ENCODE data around the gene RHBDL1.
A peak's percentile ranks its signal among the peaks of the same experiment; 100 is the strongest.

Gene RHBDL1

GRCh38 chr16:654034-654433 lies 21.4 kb upstream of the RHBDL1 start:
- peaks cover 0 to 16% (median 8%) of the 10 kb centered on the region in 5 donors for H3K4me1 ChIP-seq (ENCODE audit: control insufficient read depth in 5 of 5, insufficient read depth in 5 of 5, low read length in 5 of 5)
- no peaks in the 10 kb centered on the region for H3K27me3 ChIP-seq (ENCODE audit: control insufficient read depth in 5 of 5, insufficient read depth in 4 of 5, low read length in 5 of 5)
- H3K27ac ChIP-seq (ENCODE audit: low read depth, low read length) = no peak overlapping the region
- no peak overlapping the region for H3K4me3 ChIP-seq (ENCODE audit: low read depth in 1 of 5, low read length in 5 of 5)
- H3K9ac ChIP-seq (ENCODE audit: low read length in 5 of 5) = no peak overlapping the region
- H3K9me3 ChIP-seq (ENCODE audit: control insufficient read depth in 5 of 5, low read length in 5 of 5) = no peaks in the 10 kb centered on the region
- H3K36me3 ChIP-seq (ENCODE audit: control insufficient read depth in 5 of 5, insufficient read depth in 5 of 5, low read length in 5 of 5) = peaks cover 0 to 37% (median 22%) of the 10 kb centered on the region in 5 donors

GRCh38 chr16:657487-657886 lies 18.0 kb upstream of the RHBDL1 start:
- no peak overlapping the region for H3K4me3 ChIP-seq (ENCODE audit: low read depth in 1 of 5, low read length in 5 of 5)
- no peak overlapping the region for H3K27ac ChIP-seq (ENCODE audit: low read depth, low read length)
- peaks cover 0 to 14% (median 12%) of the 10 kb centered on the region in 5 donors for H3K4me1 ChIP-seq (ENCODE audit: control insufficient read depth in 5 of 5, insufficient read depth in 5 of 5, low read length in 5 of 5)
- no peak overlapping the region for H3K9ac ChIP-seq (ENCODE audit: low read length in 5 of 5)
- H3K27me3 ChIP-seq (ENCODE audit: control insufficient read depth in 5 of 5, insufficient read depth in 4 of 5, low read length in 5 of 5) = no peaks in the 10 kb centered on the region
- H3K36me3 ChIP-seq (ENCODE audit: control insufficient read depth in 5 of 5, insufficient read depth in 5 of 5, low read length in 5 of 5) = peaks cover 0 to 37% (median 22%) of the 10 kb centered on the region in 5 donors
- no peaks in the 10 kb centered on the region for H3K9me3 ChIP-seq (ENCODE audit: control insufficient read depth in 5 of 5, low read length in 5 of 5)

- Histone ChIP-seq H3K36me3 (ENCODE audit: control insufficient read depth in 5 of 5, insufficient read depth in 5 of 5, low read length in 5 of 5) (peaks cover 0 to 29% (median 13%) of the 10 kb centered on the region in 5 donors), H3K27ac (ENCODE audit: low read depth, low read length) (no peak overlapping the region), H3K4me3 (ENCODE audit: low read depth in 1 of 5, low read length in 5 of 5) (no peak overlapping the region), H3K9ac (ENCODE audit: low read length in 5 of 5) (no peak overlapping the region), H3K27me3 (ENCODE audit: control insufficient read depth in 5 of 5, insufficient read depth in 4 of 5, low read length in 5 of 5) (no peaks in the 10 kb centered on the region), H3K4me1 (ENCODE audit: control insufficient read depth in 5 of 5, insufficient read depth in 5 of 5, low read length in 5 of 5) (peaks cover 0 to 14% (median 12%) of the 10 kb centered on the region in 5 donors), H3K9me3 (ENCODE audit: control insufficient read depth in 5 of 5, low read length in 5 of 5) (no peaks in the 10 kb centered on the region)
Measured at GRCh38 chr16:658679-659571, 16.5 kb upstream of the RHBDL1 start.

GRCh38 chr16:659618-660017 lies 15.9 kb upstream of the RHBDL1 start:
- no peak overlapping the region for H3K9ac ChIP-seq (ENCODE audit: low read length in 5 of 5)
- peaks cover 0 to 14% (median 12%) of the 10 kb centered on the region in 5 donors for H3K4me1 ChIP-seq (ENCODE audit: control insufficient read depth in 5 of 5, insufficient read depth in 5 of 5, low read length in 5 of 5)
- no peaks in the 10 kb centered on the region for H3K9me3 ChIP-seq (ENCODE audit: control insufficient read depth in 5 of 5, low read length in 5 of 5)
- peaks cover 0 to 27% (median 13%) of the 10 kb centered on the region in 5 donors for H3K36me3 ChIP-seq (ENCODE audit: control insufficient read depth in 5 of 5, insufficient read depth in 5 of 5, low read length in 5 of 5)
- no peaks in the 10 kb centered on the region for H3K27me3 ChIP-seq (ENCODE audit: control insufficient read depth in 5 of 5, insufficient read depth in 4 of 5, low read length in 5 of 5)
- no peak overlapping the region for H3K4me3 ChIP-seq (ENCODE audit: low read depth in 1 of 5, low read length in 5 of 5)
- no peak overlapping the region for H3K27ac ChIP-seq (ENCODE audit: low read depth, low read length)

- no peak overlapping the region for H3K27ac ChIP-seq (ENCODE audit: low read depth, low read length)
- peak overlapping the region in 2 of 5 donors; percentile 45 to 49 for H3K4me3 ChIP-seq (ENCODE audit: low read depth in 1 of 5, low read length in 5 of 5)
- H3K27me3 ChIP-seq (ENCODE audit: control insufficient read depth in 5 of 5, insufficient read depth in 4 of 5, low read length in 5 of 5) = no peaks in the 10 kb centered on the region
- peaks cover 0 to 24% (median 13%) of the 10 kb centered on the region in 5 donors for H3K36me3 ChIP-seq (ENCODE audit: control insufficient read depth in 5 of 5, insufficient read depth in 5 of 5, low read length in 5 of 5)
- no peaks in the 10 kb centered on the region for H3K9me3 ChIP-seq (ENCODE audit: control insufficient read depth in 5 of 5, low read length in 5 of 5)
- no peak overlapping the region for H3K9ac ChIP-seq (ENCODE audit: low read length in 5 of 5)
- H3K4me1 ChIP-seq (ENCODE audit: control insufficient read depth in 5 of 5, insufficient read depth in 5 of 5, low read length in 5 of 5) = peaks cover 0 to 14% (median 12%) of the 10 kb centered on the region in 5 donors
Measured at GRCh38 chr16:660132-660458, 15.4 kb upstream of the RHBDL1 start.

GRCh38 chr16:660459-661183 lies 14.8 kb upstream of the RHBDL1 start:
- H3K27ac ChIP-seq (ENCODE audit: low read depth, low read length) = no peak overlapping the region
- no peaks in the 10 kb centered on the region for H3K27me3 ChIP-seq (ENCODE audit: control insufficient read depth in 5 of 5, insufficient read depth in 4 of 5, low read length in 5 of 5)
- peak overlapping the region in 2 of 5 donors; percentile 45 to 50 for H3K4me3 ChIP-seq (ENCODE audit: low read depth in 1 of 5, low read length in 5 of 5)

GRCh38 chr16:661184-661821 lies 14.2 kb upstream of the RHBDL1 start:
- Histone ChIP-seq H3K27ac (ENCODE audit: low read depth, low read length) (no peak overlapping the region), H3K27me3 (ENCODE audit: control insufficient read depth in 5 of 5, insufficient read depth in 4 of 5, low read length in 5 of 5) (no peaks in the 10 kb centered on the region), H3K4me3 (ENCODE audit: low read depth in 1 of 5, low read length in 5 of 5) (peak overlapping the region in 2 of 5 donors; percentile 29 to 50), H3K9me3 (ENCODE audit: control insufficient read depth in 5 of 5, low read length in 5 of 5) (no peaks in the 10 kb centered on the region), H3K36me3 (ENCODE audit: control insufficient read depth in 5 of 5, insufficient read depth in 5 of 5, low read length in 5 of 5) (peaks cover 0 to 16% (median 5%) of the 10 kb centered on the region in 5 donors), H3K4me1 (ENCODE audit: control insufficient read depth in 5 of 5, insufficient read depth in 5 of 5, low read length in 5 of 5) (peaks cover 0 to 14% (median 12%) of the 10 kb centered on the region in 5 donors), H3K9ac (ENCODE audit: low read length in 5 of 5) (peak overlapping the region in 1 of 5 donors; percentile 64)

More at GRCh38 chr16:660459-661183, 14.8 kb upstream of the RHBDL1 start:
- H3K4me1 ChIP-seq (ENCODE audit: control insufficient read depth in 5 of 5, insufficient read depth in 5 of 5, low read length in 5 of 5) = peaks cover 0 to 14% (median 12%) of the 10 kb centered on the region in 5 donors
- H3K9ac ChIP-seq (ENCODE audit: low read length in 5 of 5) = peak overlapping the region in 1 of 5 donors; percentile 64
- H3K36me3 ChIP-seq (ENCODE audit: control insufficient read depth in 5 of 5, insufficient read depth in 5 of 5, low read length in 5 of 5) = peaks cover 0 to 19% (median 8%) of the 10 kb centered on the region in 5 donors
- no peaks in the 10 kb centered on the region for H3K9me3 ChIP-seq (ENCODE audit: control insufficient read depth in 5 of 5, low read length in 5 of 5)

- H3K27me3 ChIP-seq (ENCODE audit: control insufficient read depth in 5 of 5, insufficient read depth in 4 of 5, low read length in 5 of 5) = no peaks in the 10 kb centered on the region
- H3K9me3 ChIP-seq (ENCODE audit: control insufficient read depth in 5 of 5, low read length in 5 of 5) = no peaks in the 10 kb centered on the region
- H3K4me1 ChIP-seq (ENCODE audit: control insufficient read depth in 5 of 5, insufficient read depth in 5 of 5, low read length in 5 of 5) = peaks cover 0 to 16% (median 13%) of the 10 kb centered on the region in 5 donors
- H3K27ac ChIP-seq (ENCODE audit: low read depth, low read length) = no peak overlapping the region
- no peak overlapping the region for H3K9ac ChIP-seq (ENCODE audit: low read length in 5 of 5)
- no peak overlapping the region for H3K4me3 ChIP-seq (ENCODE audit: low read depth in 1 of 5, low read length in 5 of 5)
- H3K36me3 ChIP-seq (ENCODE audit: control insufficient read depth in 5 of 5, insufficient read depth in 5 of 5, low read length in 5 of 5) = peaks cover 0 to 12% (median 0%) of the 10 kb centered on the region in 5 donors
Measured at GRCh38 chr16:662095-662494, 13.4 kb upstream of the RHBDL1 start.

GRCh38 chr16:662597-662996 lies 12.9 kb upstream of the RHBDL1 start:
- H3K4me3 ChIP-seq (ENCODE audit: low read depth in 1 of 5, low read length in 5 of 5) = no peak overlapping the region
- no peaks in the 10 kb centered on the region for H3K9me3 ChIP-seq (ENCODE audit: control insufficient read depth in 5 of 5, low read length in 5 of 5)
- H3K27me3 ChIP-seq (ENCODE audit: control insufficient read depth in 5 of 5, insufficient read depth in 4 of 5, low read length in 5 of 5) = no peaks in the 10 kb centered on the region
- H3K9ac ChIP-seq (ENCODE audit: low read length in 5 of 5) = no peak overlapping the region
- H3K27ac ChIP-seq (ENCODE audit: low read depth, low read length) = no peak overlapping the region
- H3K4me1 ChIP-seq (ENCODE audit: control insufficient read depth in 5 of 5, insufficient read depth in 5 of 5, low read length in 5 of 5) = peaks cover 2 to 21% (median 18%) of the 10 kb centered on the region in 5 donors
- H3K36me3 ChIP-seq (ENCODE audit: control insufficient read depth in 5 of 5, insufficient read depth in 5 of 5, low read length in 5 of 5) = peaks cover 0 to 12% (median 0%) of the 10 kb centered on the region in 5 donors
